Measurements from ENCODE around the gene GALNT5. TPM values are rescaled to one million over a fixed set of nuclear protein-coding genes. Genes with fewer than 3 reads are reported as not detected.

GALNT5 gene
- total RNA-seq, 2 donors from 2014 or later = not detected

- Mint-ChIP-seq H3K9me3 (no peaks in the 10 kb centered on the region), H3K27ac (no peak overlapping the region), H3K4me3 (no peak overlapping the region), H3K27me3 (ENCODE audit: low read depth) (peaks cover 68% of the 10 kb centered on the region), H3K4me1 (ENCODE audit: low read depth) (no peaks in the 10 kb centered on the region), H3K36me3 (ENCODE audit: insufficient read depth in 2 of 2) (no peaks in the 10 kb centered on the region)
- DNase-seq (no peak), ATAC-seq (replicated peaks in 1 of 2) (no peak)
Observed at GRCh38 chr2:157233506-157233905, 24.0 kb upstream of the GALNT5 start.

GRCh38 chr2:157236404-157236803 lies 21.1 kb upstream of the GALNT5 start:
- no peak overlapping the region for H3K4me3 Mint-ChIP-seq
- H3K36me3 Mint-ChIP-seq (ENCODE audit: insufficient read depth in 2 of 2) = no peaks in the 10 kb centered on the region
- no peak overlapping the region for H3K27ac Mint-ChIP-seq
- peaks cover 50% of the 10 kb centered on the region for H3K27me3 Mint-ChIP-seq (ENCODE audit: low read depth)
- no peak for ATAC-seq (replicated peaks in 1 of 2)
- DNase-seq = no peak
- no peaks in the 10 kb centered on the region for H3K4me1 Mint-ChIP-seq (ENCODE audit: low read depth)
- H3K9me3 Mint-ChIP-seq = no peaks in the 10 kb centered on the region

GRCh38 chr2:157238296-157238695 lies 19.2 kb upstream of the GALNT5 start:
- Mint-ChIP-seq H3K27me3 (ENCODE audit: low read depth) (peaks cover 37% of the 10 kb centered on the region), H3K4me3 (no peak overlapping the region), H3K4me1 (ENCODE audit: low read depth) (no peaks in the 10 kb centered on the region), H3K9me3 (no peaks in the 10 kb centered on the region), H3K36me3 (ENCODE audit: insufficient read depth in 2 of 2) (no peaks in the 10 kb centered on the region), H3K27ac (no peak overlapping the region)
- ATAC-seq (replicated peaks in 1 of 2) (no peak), DNase-seq (no peak)

GRCh38 chr2:157244691-157245090 lies 12.8 kb upstream of the GALNT5 start:
- DNase-seq (no peak), ATAC-seq (replicated peaks in 1 of 2) (no peak)
- H3K36me3 Mint-ChIP-seq (ENCODE audit: insufficient read depth in 2 of 2) = no peaks in the 10 kb centered on the region
- no peak overlapping the region for H3K4me3 Mint-ChIP-seq
- H3K4me1 Mint-ChIP-seq (ENCODE audit: low read depth) = peaks cover 19% of the 10 kb centered on the region
- H3K27me3 Mint-ChIP-seq (ENCODE audit: low read depth) = peaks cover 42% of the 10 kb centered on the region
- no peaks in the 10 kb centered on the region for H3K9me3 Mint-ChIP-seq
- H3K27ac Mint-ChIP-seq = no peak overlapping the region

- no peak for DNase-seq
- Mint-ChIP-seq H3K4me3 (peak overlapping the region in 1 of 2 donors; percentile 10), H3K9me3 (no peaks in the 10 kb centered on the region), H3K36me3 (ENCODE audit: insufficient read depth in 2 of 2) (no peaks in the 10 kb centered on the region), H3K4me1 (ENCODE audit: low read depth) (peaks cover 19% of the 10 kb centered on the region), H3K27ac (no peak overlapping the region), H3K27me3 (ENCODE audit: low read depth) (peaks cover 41% of the 10 kb centered on the region)
- ATAC-seq (replicated peaks in 1 of 2) = no peak
Observed at GRCh38 chr2:157245144-157245840, 12.2 kb upstream of the GALNT5 start.

GRCh38 chr2:157245846-157246764 lies 11.4 kb upstream of the GALNT5 start:
- DNase-seq (peak; percentile 37 to 63), ATAC-seq (replicated peaks in 1 of 2) (peak; percentile 100)
- Mint-ChIP-seq H3K4me3 (peak overlapping the region; percentile 10 to 52), H3K27ac (no peak overlapping the region), H3K27me3 (ENCODE audit: low read depth) (peaks cover 45% of the 10 kb centered on the region), H3K36me3 (ENCODE audit: insufficient read depth in 2 of 2) (no peaks in the 10 kb centered on the region), H3K9me3 (no peaks in the 10 kb centered on the region), H3K4me1 (ENCODE audit: low read depth) (peaks cover 19% of the 10 kb centered on the region)

GRCh38 chr2:157246765-157247407 lies 10.6 kb upstream of the GALNT5 start:
- H3K4me3 Mint-ChIP-seq = peak overlapping the region in 1 of 2 donors; percentile 10
- no peaks in the 10 kb centered on the region for H3K9me3 Mint-ChIP-seq
- peaks cover 19% of the 10 kb centered on the region for H3K4me1 Mint-ChIP-seq (ENCODE audit: low read depth)
- peaks cover 52% of the 10 kb centered on the region for H3K27me3 Mint-ChIP-seq (ENCODE audit: low read depth)
- ATAC-seq (replicated peaks in 1 of 2) = no peak
- DNase-seq = no peak
- no peak overlapping the region for H3K27ac Mint-ChIP-seq
- H3K36me3 Mint-ChIP-seq (ENCODE audit: insufficient read depth in 2 of 2) = no peaks in the 10 kb centered on the region

- peaks cover 49% of the 10 kb centered on the region for H3K27me3 Mint-ChIP-seq (ENCODE audit: low read depth)
- H3K36me3 Mint-ChIP-seq (ENCODE audit: insufficient read depth in 2 of 2) = no peaks in the 10 kb centered on the region
- no peak for DNase-seq
- H3K4me3 Mint-ChIP-seq = no peak overlapping the region
- peaks cover 18% of the 10 kb centered on the region for H3K4me1 Mint-ChIP-seq (ENCODE audit: low read depth)
- no peak overlapping the region for H3K27ac Mint-ChIP-seq
- no peaks in the 10 kb centered on the region for H3K9me3 Mint-ChIP-seq
- ATAC-seq (replicated peaks in 1 of 2) = no peak
Observed at GRCh38 chr2:157250836-157251235, 6.7 kb upstream of the GALNT5 start.

- H3K4me1 Mint-ChIP-seq (ENCODE audit: low read depth) = peaks cover 18% of the 10 kb centered on the region
- ATAC-seq (replicated peaks in 1 of 2) = no peak
Observed at GRCh38 chr2:157251932-157252331, 5.6 kb upstream of the GALNT5 start.

GRCh38 chr2:157252529-157252928 lies 5.0 kb upstream of the GALNT5 start:
- H3K9me3 Mint-ChIP-seq = no peaks in the 10 kb centered on the region
- ATAC-seq (replicated peaks in 1 of 2) = no peak
- H3K4me1 Mint-ChIP-seq (ENCODE audit: low read depth) = peaks cover 22% of the 10 kb centered on the region
- H3K27me3 Mint-ChIP-seq (ENCODE audit: low read depth) = peaks cover 50% of the 10 kb centered on the region
- H3K4me3 Mint-ChIP-seq = no peak overlapping the region
- no peak for DNase-seq
- H3K36me3 Mint-ChIP-seq (ENCODE audit: insufficient read depth in 2 of 2) = no peaks in the 10 kb centered on the region
- H3K27ac Mint-ChIP-seq = no peak overlapping the region

More at GRCh38 chr2:157251932-157252331, 5.6 kb upstream of the GALNT5 start:
- Mint-ChIP-seq H3K9me3 (no peaks in the 10 kb centered on the region), H3K27ac (peak overlapping the region; percentile 61), H3K36me3 (ENCODE audit: insufficient read depth in 2 of 2) (no peaks in the 10 kb centered on the region), H3K27me3 (ENCODE audit: low read depth) (peaks cover 46% of the 10 kb centered on the region), H3K4me3 (no peak overlapping the region)
- no peak for DNase-seq

- Mint-ChIP-seq H3K4me1 (ENCODE audit: low read depth) (peaks cover 30% of the 10 kb centered on the region), H3K27ac (no peak overlapping the region), H3K4me3 (no peak overlapping the region), H3K36me3 (ENCODE audit: insufficient read depth in 2 of 2) (no peaks in the 10 kb centered on the region), H3K9me3 (no peaks in the 10 kb centered on the region), H3K27me3 (ENCODE audit: low read depth) (peaks cover 62% of the 10 kb centered on the region)
- ATAC-seq (replicated peaks in 1 of 2) (no peak), DNase-seq (no peak)
Observed at GRCh38 chr2:157254041-157254440, 3.5 kb upstream of the GALNT5 start.

- Mint-ChIP-seq H3K36me3 (ENCODE audit: insufficient read depth in 2 of 2) (no peaks in the 10 kb centered on the region), H3K9me3 (no peaks in the 10 kb centered on the region), H3K27ac (no peak overlapping the region), H3K4me1 (ENCODE audit: low read depth) (peaks cover 39% of the 10 kb centered on the region), H3K27me3 (ENCODE audit: low read depth) (peaks cover 57% of the 10 kb centered on the region), H3K4me3 (no peak overlapping the region)
- ATAC-seq (replicated peaks in 1 of 2) (no peak), DNase-seq (no peak)
Observed at GRCh38 chr2:157255746-157256145, 1.8 kb upstream of the GALNT5 start.

GRCh38 chr2:157256626-157257025 lies 879 bp upstream of the GALNT5 start:
- H3K27ac Mint-ChIP-seq = peak overlapping the region; percentile 41
- no peaks in the 10 kb centered on the region for H3K36me3 Mint-ChIP-seq (ENCODE audit: insufficient read depth in 2 of 2)
- DNase-seq (peak; percentile 59 to 70), ATAC-seq (replicated peaks in 1 of 2) (peak; percentile 90 to 91)
- no peaks in the 10 kb centered on the region for H3K9me3 Mint-ChIP-seq
- no peak overlapping the region for H3K4me3 Mint-ChIP-seq
- peaks cover 48% of the 10 kb centered on the region for H3K27me3 Mint-ChIP-seq (ENCODE audit: low read depth)
- H3K4me1 Mint-ChIP-seq (ENCODE audit: low read depth) = peaks cover 48% of the 10 kb centered on the region

All from activated T-cell treated with anti-CD3 and anti-CD28 coated beads, Interleukin-2, amount 50 U/mL, for 72 hours (primary cell).